GM21447 (cell line): Measurements from ENCODE around the gene EHBP1L1.
"Not testable (repeated sequence)": the region's sequence is repeated elsewhere in the genome, so short reads cannot be mapped to it uniquely, and the experiment has no call there.

Experiments
- ATAC-seq: cut with Tn5 transposase; IDR thresholded peaks from one replicate; pipeline ENCODE4 v1.9.1; 2021; ENCODE audit not compliant: unreplicated experiment

The EHBP1L1 gene

GRCh38 chr11:65560555-65561418 is 15.1 kb upstream of the EHBP1L1 start:
- ATAC-seq, result no peak

- ATAC-seq, result no peak
Observed at GRCh38 chr11:65562020-65562419, 13.8 kb upstream of the EHBP1L1 start.

- no peak for ATAC-seq
Observed at GRCh38 chr11:65562788-65563187, 13.1 kb upstream of the EHBP1L1 start.

GRCh38 chr11:65563601-65564000 is 12.3 kb upstream of the EHBP1L1 start:
- no peak for ATAC-seq

- ATAC-seq, result not testable (repeated sequence)
Observed at GRCh38 chr11:65564879-65565559, 10.8 kb upstream of the EHBP1L1 start.

GRCh38 chr11:65565624-65566453 is 10.0 kb upstream of the EHBP1L1 start:
- no peak for ATAC-seq

GRCh38 chr11:65569164-65569972 is 6.5 kb upstream of the EHBP1L1 start:
- ATAC-seq, result no peak

- ATAC-seq, result peak; percentile 59
Observed at GRCh38 chr11:65569973-65570918, 5.6 kb upstream of the EHBP1L1 start, which contains the start of gene ZNRD2. ZNRD2 (plus strand) TSS chr11:65570477; CDS start chr11:65570492, 15 bp downstream.

GRCh38 chr11:65571420-65571819 is 4.4 kb upstream of the EHBP1L1 start:
- ATAC-seq, result no peak

GRCh38 chr11:65571940-65572339 is 3.9 kb upstream of the EHBP1L1 start:
- no peak for ATAC-seq

GRCh38 chr11:65572356-65573051 is 3.3 kb upstream of the EHBP1L1 start, which contains the start of gene FAM89B:
FAM89B (plus strand) TSS chr11:65572538; CDS start chr11:65572670, 132 bp downstream.
- no peak for ATAC-seq

GRCh38 chr11:65573391-65574079 is 2.3 kb upstream of the EHBP1L1 start:
- ATAC-seq, result no peak

GRCh38 chr11:65574109-65574810 is 1.6 kb upstream of the EHBP1L1 start:
- ATAC-seq, result peak; percentile 24

GRCh38 chr11:65574811-65575567 is 864 bp upstream of the EHBP1L1 start:
- ATAC-seq, result no peak

GRCh38 chr11:65576232-65576866 is 496 bp downstream of the EHBP1L1 start:
- no peak for ATAC-seq
